ENCODE measurements around the gene LYSET. TPM values are rescaled to one million over a fixed set of nuclear protein-coding genes. Genes with fewer than 3 reads are reported as not detected.

The LYSET gene
- total and polyA plus RNA-seq, 10 of the 15 experiments (the other 5 are each of a cell fraction or from before 2014, with no cell fraction given) = 11.9 to 34.5 (median 21.2) TPM

- TF ChIP-seq TCF12 (IDR thresholded peaks at IDR 0.05; ENCODE audit: low read depth, low read length) (no peak), PAX8 (IDR thresholded peaks at IDR 0.05) (peak; percentile 92; the same call in 1 of the 2 replicates), KDM1A (IDR thresholded peaks at IDR 0.05; ENCODE audit: borderline replicate concordance) (no peak), YY1 (IDR thresholded peaks at IDR 0.05; ENCODE audit: low read depth, low read length) (no peak), ZNF622 (IDR thresholded peaks at IDR 0.05) (no peak), CHD4 (IDR thresholded peaks at IDR 0.05) (no peak), SMAD1 (IDR thresholded peaks at IDR 0.05; ENCODE audit: low read depth, partially characterized antibody) (no peak), EP300 (IDR thresholded peaks at IDR 0.05; ENCODE audit: borderline replicate concordance in 1 of 2, control insufficient read depth in 1 of 2, low read depth in 2 of 2, low read length in 2 of 2) (peak in 1 of 2 experiments; percentile 70; a peak in 1 of 4 replicates), BCL3 (IDR thresholded peaks at IDR 0.05; ENCODE audit: borderline replicate concordance, insufficient read depth, low read depth, low read length, poor library complexity, severe bottlenecking) (no peak), ELK1 (IDR thresholded peaks at IDR 0.05; ENCODE audit: low read depth, low read length) (no peak), MEF2A (IDR thresholded peaks at IDR 0.05; ENCODE audit: insufficient read depth, low read depth, low read length) (peak; percentile 71; the same call in 1 of the 2 replicates), ATF3 (IDR thresholded peaks at IDR 0.05; ENCODE audit: borderline replicate concordance, extremely low read depth, low read depth, low read length) (no peak), E2F8 (IDR thresholded peaks at IDR 0.05; ENCODE audit: low read depth, partially characterized antibody) (no peak), HSF1 (IDR thresholded peaks at IDR 0.05; ENCODE audit: low read depth, low read length) (no peak), CEBPB (IDR thresholded peaks at IDR 0.05; ENCODE audit: borderline replicate concordance in 1 of 2, low read depth in 2 of 2, low read length in 2 of 2) (no peak), ASH2L (IDR thresholded peaks at IDR 0.05; ENCODE audit: borderline replicate concordance, low read depth) (no peak), CBX5 (IDR thresholded peaks at IDR 0.05; ENCODE audit: low read depth) (no peak), SREBF1 (IDR thresholded peaks at IDR 0.05; ENCODE audit: low read length) (no peak), ZSCAN29 (IDR thresholded peaks at IDR 0.05) (no peak)
Observed at GRCh38 chr14:93212432-93212831, 27.3 kb downstream of the LYSET start (continued).
